Testis (tissue), 3 donors: ENCODE measurements around the gene TBC1D4. TPM values are rescaled to one million over a fixed set of nuclear protein-coding genes. Genes with fewer than 3 reads are reported as not detected.
"Not testable (repeated sequence)": the region's sequence is repeated elsewhere in the genome, so short reads cannot be mapped to it uniquely, and the experiment has no call there.

Experiments
- DNase-seq: peaks from one replicate; pipeline ENCODE4 v3.0.0-alpha.2; 2019
- H3K27ac ChIP-seq, 2 donors: fragments of 200-600 bp; sonication (generic); one replicate each; pipeline ENCODE4 v1.5.1; 2019
- H3K27me3 ChIP-seq: fragments of 200-600 bp; sonication (generic); one replicate; pipeline ENCODE4 v1.5.1; 2019
- H3K36me3 ChIP-seq: fragments of 200-600 bp; sonication (generic); one replicate; pipeline ENCODE4 v1.5.1; 2017; ENCODE audit warnings: low read depth; ENCODE audit errors: missing control alignments
- H3K4me1 ChIP-seq: fragments of 200-600 bp; sonication (generic); one replicate; pipeline ENCODE4 v1.5.1; 2019
- H3K4me3 ChIP-seq, 2 donors: fragments of 200-600 bp; sonication (generic); one replicate each; pipeline ENCODE4 v1.5.1; 2017 to 2019
- H3K9me3 ChIP-seq: fragments of 200-600 bp; sonication (generic); one replicate; pipeline ENCODE4 v1.5.1; 2017
- POLR2A ChIP-seq: fragments of 450-650 bp; IDR thresholded peaks from one replicate; pipeline ENCODE4 v1.6.1; 2017; ENCODE audit warnings: antibody characterized with exemption, mild to moderate bottlenecking, moderate library complexity
- WGBS, 2 donors: methylation state at CpG; one replicate each; pipeline ENCODE4 v1.1.5; 2018; 5-methylcytosine and 5-hydroxymethylcytosine counted together
- intact Hi-C: fragments of 100-400 bp; cut with DNase I; formaldehyde crosslinking; loops from one replicate; pipeline ENCODE4 v1.15.1; 2023; ENCODE audit warnings: low total_unique reads
- polyA plus RNA-seq: library from polyadenylated mRNA; stranded (reverse); fragments of 350-450 nt; fragmentation: Illumina TruSeq; extraction: RNeasy Lipid Tissue Mini Kit (QIAGEN cat#74804); gene quantifications from one replicate; pipeline ENCODE4 v1.2.3, GENCODE V29; 2014; ENCODE audit warnings: low read depth, low replicate concordance; ENCODE audit not compliant: insufficient read depth
- total RNA-seq, 2 donors: library from RNA; depleted of rRNA; stranded (reverse); fragments of >200 nt; gene quantifications; one replicate each; pipeline ENCODE4 v1.2.3, GENCODE V29; 2016
- TF ChIP-seq, protein P1 (sequence below), 3 experiments: fragments of 450-650 bp in 2 of 3; fragments of 200-600 bp in 1 of 3; sonication (generic) in 1 of 3; IDR thresholded peaks; one replicate each; pipeline ENCODE4 v1.5.1; 2016 to 2019; ENCODE audit warnings: antibody characterized with exemption in 3 of 3, mild to moderate bottlenecking in 2 of 3, moderate library complexity in 1 of 3

TBC1D4 gene
- total and polyA plus RNA-seq, 3 donors from 2014 or later = 12.7 to 23.5 (median 20.4) TPM

DNA sequence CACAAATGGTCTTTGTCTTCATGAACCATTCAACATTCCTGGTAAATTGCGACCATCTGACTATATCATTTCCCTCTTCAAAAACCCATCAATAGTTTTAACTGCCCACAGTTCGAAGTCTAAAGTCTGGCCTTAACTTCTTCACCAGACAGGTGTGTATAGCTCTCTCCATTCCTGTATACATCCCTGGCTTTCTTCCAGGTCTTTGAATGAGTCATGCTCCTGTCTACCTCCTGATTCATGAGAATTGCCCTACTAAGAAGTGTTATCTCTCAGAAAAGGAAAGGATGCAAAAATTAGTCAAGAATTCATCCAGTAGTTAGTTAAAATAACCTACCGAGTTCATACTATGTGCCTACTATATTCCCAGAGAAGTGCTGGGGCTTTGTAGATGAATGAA is 225.0 kb downstream of the TBC1D4 start:
- Histone ChIP-seq H3K4me3 (no peak overlapping the region), H3K4me1 (no peaks in the 10 kb centered on the region), H3K36me3 (no peaks in the 10 kb centered on the region), H3K27me3 (no peaks in the 10 kb centered on the region), H3K9me3 (no peaks in the 10 kb centered on the region), H3K27ac (no peak overlapping the region)
- no peak for DNase-seq
- TF ChIP-seq, protein P1, sequence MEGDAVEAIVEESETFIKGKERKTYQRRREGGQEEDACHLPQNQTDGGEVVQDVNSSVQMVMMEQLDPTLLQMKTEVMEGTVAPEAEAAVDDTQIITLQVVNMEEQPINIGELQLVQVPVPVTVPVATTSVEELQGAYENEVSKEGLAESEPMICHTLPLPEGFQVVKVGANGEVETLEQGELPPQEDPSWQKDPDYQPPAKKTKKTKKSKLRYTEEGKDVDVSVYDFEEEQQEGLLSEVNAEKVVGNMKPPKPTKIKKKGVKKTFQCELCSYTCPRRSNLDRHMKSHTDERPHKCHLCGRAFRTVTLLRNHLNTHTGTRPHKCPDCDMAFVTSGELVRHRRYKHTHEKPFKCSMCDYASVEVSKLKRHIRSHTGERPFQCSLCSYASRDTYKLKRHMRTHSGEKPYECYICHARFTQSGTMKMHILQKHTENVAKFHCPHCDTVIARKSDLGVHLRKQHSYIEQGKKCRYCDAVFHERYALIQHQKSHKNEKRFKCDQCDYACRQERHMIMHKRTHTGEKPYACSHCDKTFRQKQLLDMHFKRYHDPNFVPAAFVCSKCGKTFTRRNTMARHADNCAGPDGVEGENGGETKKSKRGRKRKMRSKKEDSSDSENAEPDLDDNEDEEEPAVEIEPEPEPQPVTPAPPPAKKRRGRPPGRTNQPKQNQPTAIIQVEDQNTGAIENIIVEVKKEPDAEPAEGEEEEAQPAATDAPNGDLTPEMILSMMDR (IDR thresholded peaks at IDR 0.05) = no peak
- TF ChIP-seq POLR2A = no peak
- intact Hi-C loops = no loop called here
- WGBS, 2 donors = 85 to 93% methylated on average over 3 of the region's 3 CpGs

DNA sequence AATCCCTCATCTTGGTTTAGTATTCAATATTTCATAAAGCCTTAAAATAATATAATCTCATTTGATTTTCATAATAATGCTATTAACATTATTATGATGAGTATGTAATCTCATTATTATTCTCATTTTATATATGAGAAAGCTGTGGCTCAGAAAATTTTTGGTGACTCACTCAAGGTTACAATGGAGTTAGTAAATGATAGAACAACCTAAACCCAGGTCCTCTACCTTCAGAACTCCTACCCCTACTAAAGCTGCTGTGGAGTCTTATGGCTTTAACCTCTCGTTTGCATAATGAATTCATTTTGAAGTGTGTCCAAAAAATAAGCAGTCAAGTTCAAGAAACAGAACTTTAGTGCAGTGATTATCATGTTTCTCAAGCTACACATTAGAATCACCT is 226.3 kb downstream of the TBC1D4 start:
- H3K4me1 ChIP-seq = no peaks in the 10 kb centered on the region
- TF ChIP-seq POLR2A = no peak
- no peaks in the 10 kb centered on the region for H3K9me3 ChIP-seq
- no peak overlapping the region for H3K4me3 ChIP-seq
- intact Hi-C loops = no loop called here
- no peak overlapping the region for H3K27ac ChIP-seq
- H3K27me3 ChIP-seq = no peaks in the 10 kb centered on the region
- no peak for DNase-seq
- WGBS, 2 donors = 65 to 66% methylated on average over 1 of the region's 1 CpG
- H3K36me3 ChIP-seq = no peaks in the 10 kb centered on the region

DNA sequence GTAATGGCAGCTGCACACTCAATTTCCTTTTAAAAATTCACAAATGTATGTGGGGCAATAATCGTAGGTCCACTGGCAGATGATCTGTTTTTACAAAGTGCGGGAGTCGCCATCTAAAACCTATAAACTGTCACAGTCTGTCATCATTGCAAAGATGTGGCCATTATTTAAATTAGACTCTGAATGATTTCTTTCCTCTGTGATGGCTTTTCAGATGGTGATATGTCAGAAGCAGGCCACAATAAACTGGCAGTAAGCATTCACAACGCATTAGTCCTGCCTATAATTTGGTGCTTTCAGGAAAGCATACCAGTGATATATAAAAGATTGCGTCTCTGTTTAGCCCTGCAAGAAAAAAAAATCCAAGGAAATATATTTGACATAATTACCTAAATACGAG is 226.8 kb downstream of the TBC1D4 start:
- no peak for DNase-seq
- H3K9me3 ChIP-seq = no peaks in the 10 kb centered on the region
- no peak overlapping the region for H3K4me3 ChIP-seq
- no peaks in the 10 kb centered on the region for H3K36me3 ChIP-seq
- WGBS, 2 donors = 89 to 90% methylated on average over 6 of the region's 6 CpGs
- TF ChIP-seq POLR2A = no peak
- TF ChIP-seq, protein P1 (IDR thresholded peaks at IDR 0.05) = no peak
- intact Hi-C loops = no loop called here
- no peak overlapping the region for H3K27ac ChIP-seq
- no peaks in the 10 kb centered on the region for H3K27me3 ChIP-seq
- H3K4me1 ChIP-seq = no peaks in the 10 kb centered on the region

DNA sequence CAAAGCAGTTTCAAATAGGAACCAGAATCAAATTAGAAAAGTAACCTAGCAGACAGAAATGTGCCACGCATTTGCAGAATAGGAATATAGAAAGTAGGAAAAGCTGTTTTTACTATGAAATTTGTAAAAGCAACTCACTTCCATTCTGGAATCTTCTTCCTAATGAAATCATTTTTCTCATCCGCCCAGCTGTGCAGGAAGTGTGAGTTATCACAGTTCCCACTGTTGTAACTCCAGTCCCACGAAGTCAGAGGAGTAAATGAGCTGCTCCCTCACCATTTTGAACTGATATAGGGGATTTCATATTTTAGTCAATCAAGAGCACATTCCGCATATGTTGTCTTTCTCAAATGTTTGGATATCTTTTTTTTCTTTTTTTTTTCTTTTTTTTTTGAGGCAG is 230.8 kb downstream of the TBC1D4 start:
- no peak for TF ChIP-seq POLR2A
- TF ChIP-seq, protein P1 (IDR thresholded peaks at IDR 0.05) = no peak
- WGBS, 2 donors = 77 to 91% methylated on average over 4 of the region's 4 CpGs
- no peak overlapping the region for H3K4me3 ChIP-seq
- H3K36me3 ChIP-seq = no peaks in the 10 kb centered on the region
- intact Hi-C loops = no loop called here
- no peaks in the 10 kb centered on the region for H3K4me1 ChIP-seq
- H3K9me3 ChIP-seq = no peaks in the 10 kb centered on the region
- no peak for DNase-seq
- H3K27me3 ChIP-seq = no peaks in the 10 kb centered on the region
- no peak overlapping the region for H3K27ac ChIP-seq

DNA sequence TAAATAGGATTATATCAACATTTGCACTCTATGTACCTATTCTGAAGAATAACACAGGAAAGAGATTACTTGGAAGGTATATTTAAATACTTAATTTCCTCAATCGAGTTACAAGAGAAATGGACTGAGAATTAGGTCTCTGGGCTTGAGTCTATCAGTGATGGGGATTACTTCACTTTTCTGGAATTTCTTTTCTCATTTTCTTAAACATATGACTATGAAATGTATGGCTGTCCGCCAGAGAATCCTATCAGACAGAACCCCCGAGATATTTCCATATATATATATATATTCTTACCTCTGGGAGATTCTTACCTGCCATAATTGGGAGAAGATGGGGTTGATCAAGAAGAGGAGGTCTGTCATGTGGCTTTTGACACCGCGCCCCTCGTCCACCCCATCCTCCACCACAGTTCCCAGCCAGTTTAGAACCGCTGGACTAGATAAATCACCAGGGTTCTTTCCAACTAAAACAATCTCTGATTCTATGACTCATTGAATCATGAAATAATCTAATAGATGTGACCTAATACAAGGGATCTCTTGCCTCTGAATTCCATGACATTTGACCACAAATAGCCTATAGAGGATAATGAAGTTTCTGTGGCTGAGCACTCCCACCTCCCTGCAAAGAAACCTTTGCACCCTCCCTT is 231.3 kb downstream of the TBC1D4 start:
- Histone ChIP-seq H3K27me3 (no peaks in the 10 kb centered on the region), H3K27ac (no peak overlapping the region), H3K4me3 (no peak overlapping the region), H3K36me3 (no peaks in the 10 kb centered on the region), H3K4me1 (no peaks in the 10 kb centered on the region), H3K9me3 (no peaks in the 10 kb centered on the region)
- 78 to 83% methylated on average over 7 of the region's 7 CpGs for WGBS, 2 donors
- no peak for TF ChIP-seq POLR2A
- DNase-seq = no peak
- intact Hi-C loops = no loop called here

DNA sequence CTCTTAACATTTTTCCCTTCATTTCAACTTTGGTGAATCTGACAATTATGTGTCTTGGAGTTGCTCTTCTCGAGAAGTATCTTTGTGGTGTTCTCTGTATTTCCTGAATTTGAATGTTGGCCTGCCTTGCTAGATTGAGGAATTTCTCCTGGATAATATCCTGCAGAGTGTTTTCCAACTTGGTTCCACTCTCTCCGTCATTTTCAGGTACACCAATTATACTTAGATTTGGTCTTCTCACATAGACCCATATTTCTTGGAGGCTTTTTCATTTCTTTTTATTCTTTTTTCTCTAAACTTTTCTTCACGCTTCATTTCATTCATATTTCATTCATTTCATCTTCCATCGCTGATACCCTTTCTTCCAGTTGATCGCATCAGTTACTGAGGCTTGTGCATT is 236.4 kb downstream of the TBC1D4 start:
- intact Hi-C loops, H3K4me1 ChIP-seq, H3K9me3 ChIP-seq, H3K4me3 ChIP-seq, DNase-seq, H3K27ac ChIP-seq, H3K27me3 ChIP-seq, H3K36me3 ChIP-seq: not testable (repeated sequence)
- 93 to 95% methylated on average over 5 of the region's 5 CpGs for WGBS, 2 donors

DNA sequence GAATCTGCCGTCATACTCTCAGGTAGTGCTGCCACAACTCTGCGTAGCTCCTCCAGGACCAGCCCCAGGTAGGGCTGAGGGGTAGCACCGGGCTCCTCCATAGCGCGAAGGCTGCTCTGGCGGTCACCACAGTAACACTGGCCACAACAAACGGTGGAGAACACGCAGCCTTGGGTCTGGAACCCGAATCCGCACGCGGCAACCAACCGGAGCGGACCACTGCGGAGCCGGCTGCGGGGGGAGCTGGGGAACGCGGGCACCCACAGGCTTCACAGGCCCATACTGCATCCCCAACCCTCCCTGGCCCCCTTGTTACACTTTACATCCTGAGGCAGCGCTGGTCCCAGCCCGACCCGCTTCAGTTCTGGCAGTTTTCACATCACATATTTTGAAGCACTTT is 241.7 kb downstream of the TBC1D4 start:
- intact Hi-C loops, H3K27me3 ChIP-seq, H3K4me3 ChIP-seq, H3K27ac ChIP-seq, H3K36me3 ChIP-seq, H3K9me3 ChIP-seq, H3K4me1 ChIP-seq, DNase-seq: not testable (repeated sequence)
- 65 to 67% methylated on average over 22 of the region's 22 CpGs for WGBS, 2 donors
